ENCODE data around the gene CACNA1E. TPM values are rescaled to one million over a fixed set of nuclear protein-coding genes. Genes with fewer than 3 reads are reported as not detected.

CACNA1E gene
- total RNA-seq, 1 experiment from 2014 or later, result 0.45 TPM

DNA sequence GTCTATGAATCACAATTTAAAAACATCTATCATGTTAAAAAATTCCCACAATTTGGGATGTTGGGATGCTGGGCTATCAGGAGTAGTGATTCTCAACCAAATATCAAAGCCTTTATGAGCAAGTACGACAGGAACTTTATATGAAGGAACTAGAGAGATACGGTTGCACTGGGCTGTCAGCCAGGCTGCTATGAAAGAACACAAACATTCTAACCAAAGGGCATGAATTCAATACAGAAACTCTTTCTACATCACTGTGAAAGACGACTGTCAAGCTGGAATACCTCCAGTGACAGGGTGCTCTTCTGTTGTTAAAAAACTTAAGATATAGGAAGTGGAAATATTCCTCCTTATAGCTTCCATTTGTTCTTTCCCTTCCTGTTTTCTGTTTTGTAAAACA lies 9.8 kb downstream of the CACNA1E start:
- Histone ChIP-seq H3K4me3 (ENCODE audit: low read depth, low read length) (no peak overlapping the region), H3K36me3 (ENCODE audit: control insufficient read depth, insufficient read depth, low read length) (no peaks in the 10 kb centered on the region), H3K9me3 (no peaks in the 10 kb centered on the region), H3K27me3 (replicated peaks; ENCODE audit: control insufficient read depth, insufficient read depth, low read length) (no peaks in the 10 kb centered on the region), H3K4me1 (peaks cover 22% of the 10 kb centered on the region)
- intact Hi-C loops (cut with micrococcal nuclease; ENCODE audit: unreplicated experiment), result no loop called here
- H3K27me3 Mint-ChIP-seq (ENCODE audit: insufficient read depth, unreplicated experiment), result peaks cover 2% of the 10 kb centered on the region
- H3K36me3 Mint-ChIP-seq (ENCODE audit: insufficient read depth, unreplicated experiment), result no peaks in the 10 kb centered on the region
- no TSS peak for BruUV-seq (replicated peaks)
- H3K4me3 Mint-ChIP-seq (ENCODE audit: unreplicated experiment), result no peak overlapping the region
- ChIA-PET CTCF (interaction anchor here (0.6 kb wide), 1 partner anchor 16 kb away, joined by 5 read pairs; no protein-coding TSS in a partner anchor), POLR2A (no interaction called here)
- no peaks in the 10 kb centered on the region for H3K9me3 Mint-ChIP-seq (ENCODE audit: unreplicated experiment)
- TF ChIP-seq CTCF (IDR thresholded peaks at IDR 0.05; ENCODE audit: insufficient read depth in 1 of 2, low read depth in 1 of 2, low read length in 1 of 2, severe bottlenecking in 1 of 2, unreplicated experiment in 1 of 2), result no peak
- no peak for DNase-seq
- H3K27ac Mint-ChIP-seq (ENCODE audit: unreplicated experiment), result no peak overlapping the region
- peaks cover 18% of the 10 kb centered on the region for H3K4me1 Mint-ChIP-seq (ENCODE audit: low read depth, unreplicated experiment)

DNA sequence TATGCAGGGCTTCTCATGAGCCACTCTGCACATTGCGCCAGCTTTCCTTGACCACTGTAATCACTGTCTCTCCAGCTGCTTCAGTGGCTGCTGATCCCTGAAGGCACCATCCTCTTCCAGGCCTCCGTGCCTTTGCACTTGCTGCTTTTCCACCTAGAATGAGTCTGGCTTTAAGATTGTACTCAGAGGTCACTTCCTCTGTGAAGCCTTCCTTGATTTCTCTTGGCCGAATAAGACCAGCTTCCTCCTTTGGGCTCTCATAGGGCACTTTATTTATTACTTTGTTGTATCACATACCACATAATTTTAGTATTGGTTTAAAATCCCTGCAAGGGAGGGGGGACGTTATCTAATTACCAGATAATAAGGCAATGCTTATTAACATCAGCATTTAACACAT lies 10.6 kb downstream of the CACNA1E start:
- Mint-ChIP-seq H3K36me3 (ENCODE audit: insufficient read depth, unreplicated experiment) (no peaks in the 10 kb centered on the region), H3K4me1 (ENCODE audit: low read depth, unreplicated experiment) (peaks cover 18% of the 10 kb centered on the region), H3K4me3 (ENCODE audit: unreplicated experiment) (no peak overlapping the region), H3K27me3 (ENCODE audit: insufficient read depth, unreplicated experiment) (no peaks in the 10 kb centered on the region), H3K27ac (ENCODE audit: unreplicated experiment) (no peak overlapping the region), H3K9me3 (ENCODE audit: unreplicated experiment) (no peaks in the 10 kb centered on the region)
- no peak overlapping the region for H3K4me3 ChIP-seq (ENCODE audit: low read depth, low read length)
- CTCF ChIA-PET, result no interaction called here
- intact Hi-C loops (cut with micrococcal nuclease; ENCODE audit: unreplicated experiment), result no loop called here
- H3K9me3 ChIP-seq, result no peaks in the 10 kb centered on the region
- H3K27me3 ChIP-seq (replicated peaks; ENCODE audit: control insufficient read depth, insufficient read depth, low read length), result no peaks in the 10 kb centered on the region
- no peaks in the 10 kb centered on the region for H3K36me3 ChIP-seq (ENCODE audit: control insufficient read depth, insufficient read depth, low read length)
- DNase-seq, result no peak
- BruUV-seq (replicated peaks), result no TSS peak
- H3K4me1 ChIP-seq, result peaks cover 22% of the 10 kb centered on the region
- no peak for TF ChIP-seq CTCF (IDR thresholded peaks at IDR 0.05; ENCODE audit: insufficient read depth in 1 of 2, low read depth in 1 of 2, low read length in 1 of 2, severe bottlenecking in 1 of 2, unreplicated experiment in 1 of 2)
- POLR2A ChIA-PET, result no interaction called here

- H3K36me3 Mint-ChIP-seq (ENCODE audit: insufficient read depth, unreplicated experiment), result no peaks in the 10 kb centered on the region
- POLR2A ChIA-PET, result no interaction called here
- no peaks in the 10 kb centered on the region for H3K9me3 Mint-ChIP-seq (ENCODE audit: unreplicated experiment)
- no peak for DNase-seq
- H3K4me1 Mint-ChIP-seq (ENCODE audit: low read depth, unreplicated experiment), result peaks cover 18% of the 10 kb centered on the region
- H3K4me3 Mint-ChIP-seq (ENCODE audit: unreplicated experiment), result peak overlapping the region; percentile 25
- Histone ChIP-seq H3K4me3 (ENCODE audit: low read depth, low read length) (no peak overlapping the region), H3K4me1 (peaks cover 22% of the 10 kb centered on the region), H3K27me3 (replicated peaks; ENCODE audit: control insufficient read depth, insufficient read depth, low read length) (no peaks in the 10 kb centered on the region), H3K36me3 (ENCODE audit: control insufficient read depth, insufficient read depth, low read length) (no peaks in the 10 kb centered on the region), H3K9me3 (no peaks in the 10 kb centered on the region)
- BruUV-seq (replicated peaks), result no TSS peak
- no peaks in the 10 kb centered on the region for H3K27me3 Mint-ChIP-seq (ENCODE audit: insufficient read depth, unreplicated experiment)
- peak overlapping the region; percentile 38 for H3K27ac Mint-ChIP-seq (ENCODE audit: unreplicated experiment)
- TF ChIP-seq CTCF (IDR thresholded peaks at IDR 0.05; ENCODE audit: insufficient read depth in 1 of 2, low read depth in 1 of 2, low read length in 1 of 2, severe bottlenecking in 1 of 2, unreplicated experiment in 1 of 2), result no peak
- intact Hi-C loops (cut with micrococcal nuclease; ENCODE audit: unreplicated experiment), result loop anchor here (1.0 kb wide), 1 partner anchor 8 kb away; no protein-coding TSS in a partner anchor
- CTCF ChIA-PET, result interaction anchor here (1.3 kb wide), 1 partner anchor 18 kb away, joined by 4 read pairs; no protein-coding TSS in a partner anchor
Measured at GRCh38 chr1:181496759-181497158, 13.4 kb downstream of the CACNA1E start.
